H1 (cell line): ENCODE data around the gene NUBPL. TPM values are rescaled to one million over a fixed set of nuclear protein-coding genes. Genes with fewer than 3 reads are reported as not detected.

Experiments used
- CBX8 ChIP-seq: fragments of 300-800, 300-1000 bp; sonication (generic); IDR thresholded peaks from 2 replicates; pipeline ENCODE4 v1.7.1; 2016; ENCODE audit warnings: low read depth, low read length, borderline replicate concordance
- CHD7 ChIP-seq: fragments of 300-600 bp; sonication (generic); IDR thresholded peaks from 2 replicates; pipeline ENCODE4 v1.7.1; 2012; ENCODE audit warnings: low read length, moderate library complexity, mild to moderate bottlenecking, inconsistent platforms; ENCODE audit not compliant: insufficient replicate concordance
- CTCF ChIP-seq, 3 experiments: IDR thresholded peaks; 1 replicate in 2 of 3; 2 replicates in 1 of 3; pipeline versions ENCODE4 v1.5.1 to v1.6.1; 2011; ENCODE audit warnings: low read length in 3 of 3, mild to moderate bottlenecking in 3 of 3, inconsistent platforms in 2 of 3, low read depth in 1 of 3, moderate library complexity in 1 of 3; ENCODE audit not compliant: insufficient read depth in 1 of 3; ENCODE audit errors: control extremely low read depth in 1 of 3
- JUN ChIP-seq: IDR thresholded peaks from 2 replicates; pipeline ENCODE4 v1.6.1; 2011; ENCODE audit warnings: low read depth, mild to moderate bottlenecking, improper control_type of control experiment, low read length
- POLR2AphosphoS5 ChIP-seq: IDR thresholded peaks from 2 replicates; pipeline ENCODE4 v1.6.1; 2011; ENCODE audit warnings: low read depth, low read length
- SIN3A ChIP-seq, 2 experiments: IDR thresholded peaks in 1 of 2; conservative IDR thresholded peaks in 1 of 2; 2 replicates each; pipeline ENCODE4 v1.6.1; 2011 to 2012; ENCODE audit warnings: low read length in 2 of 2, improper control_type of control experiment in 1 of 2, low read depth in 1 of 2, mild to moderate bottlenecking in 1 of 2
- SIX5 ChIP-seq: IDR thresholded peaks from 2 replicates; pipeline ENCODE4 v1.6.1; 2011; ENCODE audit warnings: mild to moderate bottlenecking, low read depth, low read length
- YY1 ChIP-seq: IDR thresholded peaks from 2 replicates; pipeline ENCODE4 v1.6.1; 2011; ENCODE audit warnings: low read depth, mild to moderate bottlenecking, low read length
- polyA plus RNA-seq, 7 experiments: library from polyadenylated mRNA; depleted of rRNA in 3 of 7; stranded (reverse) in 5 of 7; unstranded in 2 of 7; fragments of >200 nt in 5 of 7; fragments of 200-250 nt in 2 of 7; gene quantifications; 1 replicate in 5 of 7; 2 replicates in 1 of 7; 4 replicates in 1 of 7; pipeline versions ENCODE4 v1.2.1 to v1.2.3, GENCODE V29; 2011 to 2013; ENCODE audit warnings: missing spikeins in 2 of 7, mixed read lengths in 2 of 7
- total RNA-seq: library from RNA; stranded (reverse); fragmentation: NEBNext Ultra II Directional; extraction: Animal tissue kit (Norgen Biotek cat#: 25700); gene quantifications from 2 replicates; pipeline ENCODE4 v1.2.1, GENCODE V29; 2021

NUBPL gene
- total and polyA plus RNA-seq, 2 of the 8 experiments (the other 6 are each of a cell fraction or from before 2014, with no cell fraction given): 1.6 to 6.8 TPM

GRCh38 chr14:31855262-31855661 is 294.1 kb downstream of the NUBPL start (continued):
- TF ChIP-seq CHD7 (no peak), SIN3A (conservative IDR thresholded peaks at IDR 0.05 in 1 of 2, IDR thresholded peaks at IDR 0.05 in 1 of 2; ENCODE audit: low read depth in 1 of 2, low read length in 2 of 2) (no peak), SIX5 (no peak), POLR2AphosphoS5 (no peak), JUN (no peak), YY1 (no peak), CTCF (IDR thresholded peaks at IDR 0.05; ENCODE audit: control extremely low read depth in 1 of 3, insufficient read depth in 1 of 3, low read depth in 1 of 3, low read length in 3 of 3) (no peak), CBX8 (no peak)
